K562 (cell line): ENCODE results near the gene GAK.

Experiments used
- FIP1L1 ChIP-seq: fragments of 200-400 bp; formaldehyde crosslinking; IDR thresholded peaks from 2 replicates; pipeline ENCODE4 v1.6.1; 2018; ENCODE audit warnings: mild to moderate bottlenecking, low read depth, low read length; ENCODE audit not compliant: poor library complexity, severe bottlenecking
- GATA2 ChIP-seq: sonication (generic); formaldehyde crosslinking; IDR thresholded peaks from 2 replicates; pipeline ENCODE4 v1.4.0; 2020; ENCODE audit warnings: mild to moderate bottlenecking, missing genetic modification reagents
- KLF16 ChIP-seq: IDR thresholded peaks from 2 replicates; pipeline ENCODE4 v1.6.1; 2016; ENCODE audit warnings: antibody characterized with exemption
- MED1 ChIP-seq: sonication (generic); formaldehyde crosslinking; IDR thresholded peaks from 2 replicates; pipeline ENCODE4 v1.8.1; 2023; ENCODE audit warnings: missing genetic modification reagents, borderline replicate concordance
- SP2 ChIP-seq: IDR thresholded peaks from 2 replicates; pipeline ENCODE4 v1.6.1; 2011; ENCODE audit warnings: mild to moderate bottlenecking, low read depth, low read length, moderate library complexity; ENCODE audit not compliant: poor library complexity, severe bottlenecking; ENCODE audit errors: extremely low read depth
- TAF1 ChIP-seq: IDR thresholded peaks from 2 replicates; pipeline ENCODE4 v1.6.1; 2011; ENCODE audit warnings: mild to moderate bottlenecking, low read length, moderate library complexity; ENCODE audit not compliant: insufficient read depth, control insufficient read depth, severe bottlenecking; ENCODE audit errors: extremely low read depth
- ZNF224 ChIP-seq: sonication (generic); formaldehyde crosslinking; IDR thresholded peaks from 2 replicates; pipeline ENCODE4 v1.8.0; 2022; ENCODE audit warnings: mild to moderate bottlenecking, missing genetic modification reagents
- TF ChIP-seq, protein P1 (sequence below): fragments of 250-450 bp; sonication (Bioruptor Pico); IDR thresholded peaks from 2 replicates; pipeline ENCODE4 v1.5.0; 2021

DNA sequence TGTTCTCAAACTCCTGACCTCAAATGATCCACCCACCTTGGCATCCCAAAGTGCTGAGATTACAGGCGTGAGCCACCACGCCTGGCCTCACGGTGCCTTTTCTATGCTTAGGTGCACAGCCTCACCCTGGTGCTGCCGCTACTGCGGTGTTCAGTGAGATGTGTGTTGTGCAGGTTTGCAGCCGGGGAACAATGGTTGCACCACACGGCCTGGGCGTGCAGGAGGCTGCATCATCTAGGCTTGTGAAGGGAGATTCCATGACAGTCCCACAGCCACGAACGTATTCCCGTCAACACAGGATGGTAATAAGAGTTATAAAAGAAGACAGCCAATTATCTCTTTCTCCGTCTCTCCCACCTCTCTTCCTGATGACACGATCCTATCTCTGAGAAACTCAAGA is 128.2 kb downstream of the GAK start:
- TF ChIP-seq GATA2 (CRISPR knock-in tag) (no peak), ZNF224 (CRISPR knock-in tag) (no peak), FIP1L1 (no peak), SP2 (no peak), MED1 (no peak), KLF16 (no peak), TAF1 (no peak)
- TF ChIP-seq, protein P1, sequence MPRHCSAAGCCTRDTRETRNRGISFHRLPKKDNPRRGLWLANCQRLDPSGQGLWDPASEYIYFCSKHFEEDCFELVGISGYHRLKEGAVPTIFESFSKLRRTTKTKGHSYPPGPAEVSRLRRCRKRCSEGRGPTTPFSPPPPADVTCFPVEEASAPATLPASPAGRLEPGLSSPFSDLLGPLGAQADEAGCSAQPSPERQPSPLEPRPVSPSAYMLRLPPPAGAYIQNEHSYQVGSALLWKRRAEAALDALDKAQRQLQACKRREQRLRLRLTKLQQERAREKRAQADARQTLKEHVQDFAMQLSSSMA (CRISPR knock-in tag): no peak
